K562 (cell line): ENCODE measurements around the gene GCDH. TPM values are rescaled to one million over a fixed set of nuclear protein-coding genes. Genes with fewer than 3 reads are reported as not detected.

Experiments used
- CBX1 ChIP-seq: sonication (generic); IDR thresholded peaks from 2 replicates; pipeline ENCODE4 v1.6.1; 2016; ENCODE audit warnings: antibody characterized with exemption, low read depth, mild to moderate bottlenecking
- CC2D1A ChIP-seq: fragments of 450-650 bp; IDR thresholded peaks from 2 replicates; pipeline ENCODE4 v1.6.1; 2017; ENCODE audit warnings: mild to moderate bottlenecking
- ETV1 ChIP-seq: fragments of 450-650 bp; conservative IDR thresholded peaks from 2 replicates; pipeline ENCODE4 v1.6.1; 2016; ENCODE audit warnings: missing genetic modification characterization, control low read depth, low read depth, missing compliant biosample characterization
- HMGN3 ChIP-seq: IDR thresholded peaks from 2 replicates; pipeline ENCODE4 v1.6.1; 2011; ENCODE audit warnings: borderline replicate concordance, low read depth, mild to moderate bottlenecking, mixed read lengths, low read length; ENCODE audit not compliant: insufficient read length; ENCODE audit errors: extremely low read depth
- HNRNPUL1 ChIP-seq: fragments of 200-400 bp; formaldehyde crosslinking; IDR thresholded peaks from 2 replicates; pipeline ENCODE4 v1.6.1; 2017; ENCODE audit warnings: low read length
- ILF3 ChIP-seq: fragments of 450-650 bp; IDR thresholded peaks from 2 replicates; pipeline ENCODE4 v1.6.1; 2018; ENCODE audit warnings: antibody characterized with exemption, mild to moderate bottlenecking, moderate library complexity, borderline replicate concordance
- MYC ChIP-seq, 2 experiments: fragments of 250-450 bp in 1 of 2; sonication (Bioruptor Pico) in 1 of 2; IDR thresholded peaks; 2 replicates each; pipeline versions ENCODE4 v1.5.1 to v1.6.1; 2012 to 2021; ENCODE audit warnings: low read depth in 2 of 2, borderline replicate concordance in 1 of 2, improper control_type of control experiment in 1 of 2, low read length in 1 of 2, mild to moderate bottlenecking in 1 of 2, moderate library complexity in 1 of 2
- NR4A1 ChIP-seq, 2 experiments: fragments of 250-450 bp in 1 of 2; fragments of 450-650 bp in 1 of 2; sonication (Bioruptor Pico) in 1 of 2; IDR thresholded peaks; 2 replicates each; pipeline versions ENCODE4 v1.4.0 to v1.6.1; 2016 to 2020; ENCODE audit warnings: mild to moderate bottlenecking in 2 of 2, missing compliant biosample characterization in 1 of 2, missing genetic modification characterization in 1 of 2, moderate library complexity in 1 of 2
- RAD51 ChIP-seq: fragments of 450-650 bp; IDR thresholded peaks from 2 replicates; pipeline ENCODE4 v1.7.1; 2016; ENCODE audit warnings: low read depth, mild to moderate bottlenecking, borderline replicate concordance
- RNF2 ChIP-seq: sonication (generic); IDR thresholded peaks from 2 replicates; pipeline ENCODE4 v1.6.1; 2016
- SP2 ChIP-seq: IDR thresholded peaks from 2 replicates; pipeline ENCODE4 v1.6.1; 2011; ENCODE audit warnings: mild to moderate bottlenecking, low read depth, low read length, moderate library complexity; ENCODE audit not compliant: poor library complexity, severe bottlenecking; ENCODE audit errors: extremely low read depth
- TARDBP ChIP-seq: fragments of 450-650 bp; IDR thresholded peaks from 2 replicates; pipeline ENCODE4 v1.6.1; 2016
- TRIM28 ChIP-seq: fragments of 450-650 bp; IDR thresholded peaks from 2 replicates; pipeline ENCODE4 v1.6.1; 2017
- XRCC5 ChIP-seq: fragments of 200-400 bp; formaldehyde crosslinking; IDR thresholded peaks from 2 replicates; pipeline ENCODE4 v1.6.1; 2017; ENCODE audit warnings: low read depth, mild to moderate bottlenecking, low read length
- ZNF347 ChIP-seq: fragments of 450-650 bp; formaldehyde crosslinking; IDR thresholded peaks from 2 replicates; pipeline ENCODE4 v1.4.0; 2020; ENCODE audit warnings: low read depth, mild to moderate bottlenecking, moderate library complexity
- ZNF384 ChIP-seq: IDR thresholded peaks from 2 replicates; pipeline ENCODE4 v1.6.1; 2012; ENCODE audit warnings: low read depth, low read length, improper control_type of control experiment
- ZNF764 ChIP-seq: fragments of 250-450 bp; sonication (Bioruptor Pico); IDR thresholded peaks from 2 replicates; pipeline ENCODE4 v1.4.0; 2020; ENCODE audit warnings: low read depth, mild to moderate bottlenecking, moderate library complexity
- ZNF79 ChIP-seq: fragments of 250-450 bp; sonication (Bioruptor Pico); IDR thresholded peaks from 2 replicates; pipeline ENCODE4 v1.4.0; 2020; ENCODE audit warnings: low read depth, mild to moderate bottlenecking, moderate library complexity
- polyA plus RNA-seq, 8 experiments: library from polyadenylated mRNA; depleted of rRNA in 4 of 8; stranded (reverse) in 5 of 8; unstranded in 3 of 8; fragments of >200 nt; fragmentation: Nextera tagmentation in 2 of 8; fragmentation: Illumina TruSeq in 1 of 8; extraction: Ambion mirVana in 2 of 8; extraction: Trizol in 1 of 8; gene quantifications; 2 replicates each; pipeline versions ENCODE4 v1.2.1 to v1.2.3, GENCODE V29; 2011 to 2014; ENCODE audit warnings: inconsistent platforms in 1 of 8, missing spikeins in 1 of 8
- total RNA-seq, 7 experiments: library from RNA; depleted of rRNA in 6 of 7; stranded (reverse); fragments of >200 nt in 6 of 7; fragmentation: Illumina TruSeq in 2 of 7; extraction: Trizol in 2 of 7; gene quantifications; 2 replicates each; pipeline versions ENCODE4 v1.2.1 to v1.2.3, GENCODE V29; 2011 to 2021; ENCODE audit warnings: low replicate concordance in 1 of 7
- TF ChIP-seq, protein P1 (sequence below): fragments of 250-450 bp; sonication (Bioruptor Pico); IDR thresholded peaks from 2 replicates; pipeline ENCODE4 v1.8.0; 2022; ENCODE audit warnings: inconsistent platforms, mild to moderate bottlenecking, moderate library complexity, borderline replicate concordance
- TF ChIP-seq, protein P2 (sequence below): sonication (generic); formaldehyde crosslinking; IDR thresholded peaks from 2 replicates; pipeline ENCODE4 v1.8.0; 2022; ENCODE audit warnings: mild to moderate bottlenecking, low read depth, missing genetic modification reagents
- TF ChIP-seq, protein P3 (sequence below): conservative IDR thresholded peaks from 2 replicates; pipeline ENCODE4 v1.6.1; 2011; ENCODE audit warnings: low read depth, mild to moderate bottlenecking, low read length; ENCODE audit not compliant: control insufficient read depth

Gene GCDH
- total and polyA plus RNA-seq, 9 of the 15 experiments (the other 6 are each of a cell fraction or from before 2014, with no cell fraction given), result 2.9 to 50.8 (median 19.1) TPM

DNA sequence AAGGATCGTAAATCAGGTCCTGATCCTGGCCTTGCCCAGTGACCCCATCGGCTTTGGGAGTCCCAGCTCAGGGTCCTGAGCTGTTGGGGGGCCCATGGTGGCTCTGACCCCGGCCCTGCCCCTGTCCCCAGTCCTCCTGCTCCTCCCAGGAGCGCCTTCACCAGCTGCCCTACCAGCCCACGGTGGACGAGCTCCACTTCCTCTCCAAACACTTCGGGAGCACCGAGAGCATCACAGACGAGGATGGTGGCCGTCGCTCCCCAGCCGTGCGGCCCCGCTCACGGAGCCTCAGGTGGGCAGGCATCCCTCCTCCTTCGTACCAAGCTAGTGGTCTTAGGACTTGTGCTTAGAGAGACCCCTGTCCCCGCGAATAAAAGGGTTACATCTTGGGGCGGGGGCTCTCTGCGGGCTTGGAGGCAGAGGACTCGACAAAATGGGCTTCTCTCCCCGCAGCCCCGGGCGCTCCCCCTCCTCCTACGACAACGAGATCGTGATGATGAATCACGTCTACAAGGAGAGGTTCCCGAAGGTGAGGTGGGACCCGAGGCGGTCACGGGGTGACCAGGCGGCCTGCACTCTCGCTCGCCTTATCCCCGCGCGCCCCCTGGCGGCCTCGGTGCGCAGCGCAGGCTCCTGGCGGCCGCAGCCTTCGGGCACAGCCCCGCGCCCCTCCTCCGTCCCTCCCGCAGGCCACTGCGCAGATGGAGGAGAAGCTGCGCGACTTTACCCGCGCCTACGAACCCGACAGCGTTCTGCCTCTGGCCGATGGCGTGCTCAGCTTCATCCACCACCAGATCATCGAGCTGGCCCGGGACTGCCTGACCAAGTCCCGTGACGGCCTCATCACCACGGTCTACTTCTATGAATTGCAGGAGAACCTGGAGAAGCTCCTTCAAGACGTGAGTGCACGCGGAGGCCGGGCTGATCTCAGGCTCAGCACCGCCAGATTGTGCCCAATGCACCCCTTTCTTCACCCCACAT, 43.5 kb upstream of the GCDH start (continued):
- TF ChIP-seq HNRNPUL1, result no peak
- TF ChIP-seq ZNF384, result peak; percentile 50; the same call in 1 of the 2 replicates
- TF ChIP-seq CC2D1A, result 0 out of 2 replicates have a peak, but pooled peaks have one; percentile 9
- TF ChIP-seq ZNF347 (CRISPR knock-in tag), result no peak
- TF ChIP-seq RNF2, result peak; percentile 28; the same call in 1 of the 2 replicates
- no peak for TF ChIP-seq ZNF764
- TF ChIP-seq XRCC5, result peak; percentile 91; the same call in 1 of the 2 replicates
- TF ChIP-seq, protein P1, sequence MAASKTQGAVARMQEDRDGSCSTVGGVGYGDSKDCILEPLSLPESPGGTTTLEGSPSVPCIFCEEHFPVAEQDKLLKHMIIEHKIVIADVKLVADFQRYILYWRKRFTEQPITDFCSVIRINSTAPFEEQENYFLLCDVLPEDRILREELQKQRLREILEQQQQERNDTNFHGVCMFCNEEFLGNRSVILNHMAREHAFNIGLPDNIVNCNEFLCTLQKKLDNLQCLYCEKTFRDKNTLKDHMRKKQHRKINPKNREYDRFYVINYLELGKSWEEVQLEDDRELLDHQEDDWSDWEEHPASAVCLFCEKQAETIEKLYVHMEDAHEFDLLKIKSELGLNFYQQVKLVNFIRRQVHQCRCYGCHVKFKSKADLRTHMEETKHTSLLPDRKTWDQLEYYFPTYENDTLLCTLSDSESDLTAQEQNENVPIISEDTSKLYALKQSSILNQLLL (CRISPR knock-in tag), result no peak
- no peak for TF ChIP-seq ILF3
- TF ChIP-seq ZNF79, result no peak
- TF ChIP-seq TRIM28, result no peak
- 0 out of 2 replicates have a peak, but pooled peaks have one; percentile 55 for TF ChIP-seq MYC (IDR thresholded peaks at IDR 0.05; ENCODE audit: low read depth, low read length)
- TF ChIP-seq MYC (CRISPR knock-in tag; IDR thresholded peaks at IDR 0.05; ENCODE audit: borderline replicate concordance, low read depth), result no peak
- no peak for TF ChIP-seq SP2
- peak; percentile 66 for TF ChIP-seq TARDBP
- TF ChIP-seq RAD51, result peak; percentile 36; the same call in 1 of the 2 replicates
- peak; percentile 19 for TF ChIP-seq HMGN3
- TF ChIP-seq, protein P2, sequence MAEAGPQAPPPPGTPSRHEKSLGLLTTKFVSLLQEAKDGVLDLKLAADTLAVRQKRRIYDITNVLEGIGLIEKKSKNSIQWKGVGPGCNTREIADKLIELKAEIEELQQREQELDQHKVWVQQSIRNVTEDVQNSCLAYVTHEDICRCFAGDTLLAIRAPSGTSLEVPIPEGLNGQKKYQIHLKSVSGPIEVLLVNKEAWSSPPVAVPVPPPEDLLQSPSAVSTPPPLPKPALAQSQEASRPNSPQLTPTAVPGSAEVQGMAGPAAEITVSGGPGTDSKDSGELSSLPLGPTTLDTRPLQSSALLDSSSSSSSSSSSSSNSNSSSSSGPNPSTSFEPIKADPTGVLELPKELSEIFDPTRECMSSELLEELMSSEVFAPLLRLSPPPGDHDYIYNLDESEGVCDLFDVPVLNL (CRISPR knock-in tag), result peak; percentile 48; the same call in 1 of the 2 replicates
- no peak for TF ChIP-seq ETV1 (tag)
- TF ChIP-seq, protein P3, sequence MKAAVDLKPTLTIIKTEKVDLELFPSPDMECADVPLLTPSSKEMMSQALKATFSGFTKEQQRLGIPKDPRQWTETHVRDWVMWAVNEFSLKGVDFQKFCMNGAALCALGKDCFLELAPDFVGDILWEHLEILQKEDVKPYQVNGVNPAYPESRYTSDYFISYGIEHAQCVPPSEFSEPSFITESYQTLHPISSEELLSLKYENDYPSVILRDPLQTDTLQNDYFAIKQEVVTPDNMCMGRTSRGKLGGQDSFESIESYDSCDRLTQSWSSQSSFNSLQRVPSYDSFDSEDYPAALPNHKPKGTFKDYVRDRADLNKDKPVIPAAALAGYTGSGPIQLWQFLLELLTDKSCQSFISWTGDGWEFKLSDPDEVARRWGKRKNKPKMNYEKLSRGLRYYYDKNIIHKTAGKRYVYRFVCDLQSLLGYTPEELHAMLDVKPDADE, result peak; percentile 48; the same call in 1 of the 2 replicates
- TF ChIP-seq NR4A1 (CRISPR knock-in tag; IDR thresholded peaks at IDR 0.05), result no peak
- TF ChIP-seq NR4A1 (tag; IDR thresholded peaks at IDR 0.05), result no peak
- TF ChIP-seq CBX1, result 0 out of 2 replicates have a peak, but pooled peaks have one; percentile 42
